22Rv1 (cell line): ENCODE data around the gene CAB39L.

Source experiments
- ZFX ChIP-seq: fragments of 450-650 bp; IDR thresholded peaks from 2 replicates; pipeline ENCODE4 v1.6.1; 2017; ENCODE audit warnings: antibody characterized with exemption, borderline replicate concordance
- TF ChIP-seq, protein P1 (sequence below): fragments of 450-650 bp; IDR thresholded peaks from 2 replicates; pipeline ENCODE4 v1.5.1; 2017; ENCODE audit warnings: mild to moderate bottlenecking

- TF ChIP-seq, protein P1, sequence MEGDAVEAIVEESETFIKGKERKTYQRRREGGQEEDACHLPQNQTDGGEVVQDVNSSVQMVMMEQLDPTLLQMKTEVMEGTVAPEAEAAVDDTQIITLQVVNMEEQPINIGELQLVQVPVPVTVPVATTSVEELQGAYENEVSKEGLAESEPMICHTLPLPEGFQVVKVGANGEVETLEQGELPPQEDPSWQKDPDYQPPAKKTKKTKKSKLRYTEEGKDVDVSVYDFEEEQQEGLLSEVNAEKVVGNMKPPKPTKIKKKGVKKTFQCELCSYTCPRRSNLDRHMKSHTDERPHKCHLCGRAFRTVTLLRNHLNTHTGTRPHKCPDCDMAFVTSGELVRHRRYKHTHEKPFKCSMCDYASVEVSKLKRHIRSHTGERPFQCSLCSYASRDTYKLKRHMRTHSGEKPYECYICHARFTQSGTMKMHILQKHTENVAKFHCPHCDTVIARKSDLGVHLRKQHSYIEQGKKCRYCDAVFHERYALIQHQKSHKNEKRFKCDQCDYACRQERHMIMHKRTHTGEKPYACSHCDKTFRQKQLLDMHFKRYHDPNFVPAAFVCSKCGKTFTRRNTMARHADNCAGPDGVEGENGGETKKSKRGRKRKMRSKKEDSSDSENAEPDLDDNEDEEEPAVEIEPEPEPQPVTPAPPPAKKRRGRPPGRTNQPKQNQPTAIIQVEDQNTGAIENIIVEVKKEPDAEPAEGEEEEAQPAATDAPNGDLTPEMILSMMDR: no peak
- no peak for TF ChIP-seq ZFX
Measured at GRCh38 chr13:49304763-49305700, 138.8 kb downstream of the CAB39L start.
